HFF-Myc (cell line): ENCODE data around the gene ZBTB38.

Experiments used
- DNase-seq: peaks from one replicate; pipeline ENCODE4 v3.0.0-alpha.2; 2011; ENCODE audit warnings: low read depth; ENCODE audit errors: extremely low read depth
- H3K4me3 ChIP-seq: replicated peaks from 2 replicates; pipeline ENCODE4 v1.5.1; 2011; ENCODE audit warnings: low read depth, mild to moderate bottlenecking, control low read depth, low read length
- TF ChIP-seq, protein P1 (sequence below): IDR thresholded peaks from 2 replicates; pipeline ENCODE4 v1.5.1; 2012; ENCODE audit warnings: mild to moderate bottlenecking, low read depth, low read length, control low read depth; ENCODE audit errors: missing control alignments

The ZBTB38 gene

DNA sequence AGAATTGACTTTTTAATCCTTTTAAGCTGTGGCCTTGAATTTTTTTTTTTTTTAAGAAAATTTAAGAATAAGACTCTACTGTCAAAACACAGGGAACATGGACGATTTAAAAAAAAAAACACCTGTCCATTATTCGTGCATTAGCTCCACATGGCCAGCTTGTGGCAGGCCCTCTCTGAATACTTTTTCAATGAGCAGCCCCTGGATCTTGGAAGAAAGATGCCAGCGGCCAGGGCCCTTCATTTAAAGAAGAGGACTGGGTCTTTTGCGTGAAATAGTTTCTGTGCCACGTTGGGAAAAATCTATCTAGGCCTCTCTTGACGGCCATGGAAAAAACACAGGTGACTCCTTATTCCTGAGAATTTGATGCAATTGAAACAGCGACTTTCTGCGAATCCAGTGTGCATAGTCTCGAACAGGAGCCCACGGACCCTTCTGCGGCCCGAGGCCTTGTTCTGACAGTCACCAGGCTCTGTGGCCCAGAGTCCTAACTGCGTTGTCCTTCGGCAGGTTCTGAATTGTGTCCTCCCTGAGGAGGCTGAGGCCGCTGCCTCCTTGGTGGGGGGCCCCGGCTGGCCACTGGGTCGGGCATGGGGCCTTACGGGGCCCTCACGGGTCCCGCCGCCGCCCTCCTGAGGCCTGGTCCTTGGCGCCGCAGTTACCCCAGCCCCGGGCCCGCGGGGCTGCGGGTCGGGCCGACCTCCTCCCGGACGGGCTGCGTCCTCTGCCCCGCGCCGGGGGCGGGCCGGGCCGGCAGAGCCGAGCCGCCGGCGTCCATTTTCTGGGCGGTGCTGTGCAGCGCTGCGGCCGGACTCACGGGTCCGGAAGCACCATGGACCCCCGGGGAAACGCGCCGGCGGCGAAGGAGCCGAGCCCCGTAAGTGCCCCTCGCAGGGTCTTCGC is 33.5 kb downstream of the ZBTB38 start:
- no peak for DNase-seq
- TF ChIP-seq, protein P1, sequence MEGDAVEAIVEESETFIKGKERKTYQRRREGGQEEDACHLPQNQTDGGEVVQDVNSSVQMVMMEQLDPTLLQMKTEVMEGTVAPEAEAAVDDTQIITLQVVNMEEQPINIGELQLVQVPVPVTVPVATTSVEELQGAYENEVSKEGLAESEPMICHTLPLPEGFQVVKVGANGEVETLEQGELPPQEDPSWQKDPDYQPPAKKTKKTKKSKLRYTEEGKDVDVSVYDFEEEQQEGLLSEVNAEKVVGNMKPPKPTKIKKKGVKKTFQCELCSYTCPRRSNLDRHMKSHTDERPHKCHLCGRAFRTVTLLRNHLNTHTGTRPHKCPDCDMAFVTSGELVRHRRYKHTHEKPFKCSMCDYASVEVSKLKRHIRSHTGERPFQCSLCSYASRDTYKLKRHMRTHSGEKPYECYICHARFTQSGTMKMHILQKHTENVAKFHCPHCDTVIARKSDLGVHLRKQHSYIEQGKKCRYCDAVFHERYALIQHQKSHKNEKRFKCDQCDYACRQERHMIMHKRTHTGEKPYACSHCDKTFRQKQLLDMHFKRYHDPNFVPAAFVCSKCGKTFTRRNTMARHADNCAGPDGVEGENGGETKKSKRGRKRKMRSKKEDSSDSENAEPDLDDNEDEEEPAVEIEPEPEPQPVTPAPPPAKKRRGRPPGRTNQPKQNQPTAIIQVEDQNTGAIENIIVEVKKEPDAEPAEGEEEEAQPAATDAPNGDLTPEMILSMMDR, result no peak
- H3K4me3 ChIP-seq, result peak overlapping the region; percentile 48

DNA sequence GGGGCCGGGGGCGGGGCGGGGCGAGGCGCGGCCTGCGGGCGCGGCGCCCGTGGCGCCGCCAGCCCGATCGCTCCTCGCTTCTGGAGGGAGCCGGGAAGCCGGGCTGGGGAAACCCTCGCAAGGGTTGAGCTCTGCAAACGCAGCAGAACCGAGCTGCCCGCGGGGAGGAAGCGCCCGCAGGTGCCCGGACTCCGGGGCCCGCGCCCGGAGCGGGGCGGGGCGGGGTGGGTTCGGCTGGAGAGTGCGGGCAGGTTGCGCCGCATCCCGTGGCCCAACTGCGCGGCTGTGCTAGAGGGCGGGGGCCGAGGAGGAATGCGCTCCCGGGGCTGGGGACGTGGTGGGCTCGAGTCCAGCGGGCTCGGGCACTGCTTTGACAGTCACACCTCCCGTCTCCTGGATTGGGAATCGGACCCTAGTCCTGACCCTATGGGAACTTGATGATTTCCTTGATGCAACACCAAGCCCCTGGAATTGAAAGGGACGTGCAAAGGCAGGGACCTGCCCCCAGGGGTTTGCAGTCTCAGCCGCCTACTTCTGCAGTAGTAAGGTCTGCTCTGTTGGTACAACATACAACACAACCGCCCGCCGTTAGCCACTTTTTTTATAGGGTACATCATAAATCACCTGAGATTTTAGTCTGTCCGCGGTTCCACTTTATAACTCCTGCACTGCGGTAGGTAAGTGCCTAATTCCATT is 34.3 kb downstream of the ZBTB38 start:
- TF ChIP-seq, protein P1, result no peak
- H3K4me3 ChIP-seq, result peak overlapping the region; percentile 48
- no peak for DNase-seq

DNA sequence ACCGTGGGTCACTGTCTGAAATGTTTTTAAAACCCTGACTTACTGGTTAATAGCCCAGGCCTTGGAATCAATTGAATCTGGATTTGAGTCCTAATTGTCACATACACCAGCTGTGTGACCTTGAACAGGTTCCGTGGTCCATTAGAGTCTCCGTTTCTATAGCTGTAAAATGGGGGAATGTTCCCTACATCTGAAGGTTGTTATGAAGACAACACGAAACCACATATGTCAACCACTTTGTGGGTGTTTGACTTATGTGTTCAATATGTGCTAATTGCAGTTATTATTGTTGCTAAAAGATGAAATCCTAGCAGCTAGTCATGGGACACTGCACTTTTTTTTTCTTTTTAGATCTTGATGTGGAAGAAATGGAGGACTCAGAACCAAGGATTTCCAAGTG is 35.3 kb downstream of the ZBTB38 start:
- TF ChIP-seq, protein P1, result no peak
- DNase-seq, result no peak
- peak overlapping the region; percentile 48 for H3K4me3 ChIP-seq

DNA sequence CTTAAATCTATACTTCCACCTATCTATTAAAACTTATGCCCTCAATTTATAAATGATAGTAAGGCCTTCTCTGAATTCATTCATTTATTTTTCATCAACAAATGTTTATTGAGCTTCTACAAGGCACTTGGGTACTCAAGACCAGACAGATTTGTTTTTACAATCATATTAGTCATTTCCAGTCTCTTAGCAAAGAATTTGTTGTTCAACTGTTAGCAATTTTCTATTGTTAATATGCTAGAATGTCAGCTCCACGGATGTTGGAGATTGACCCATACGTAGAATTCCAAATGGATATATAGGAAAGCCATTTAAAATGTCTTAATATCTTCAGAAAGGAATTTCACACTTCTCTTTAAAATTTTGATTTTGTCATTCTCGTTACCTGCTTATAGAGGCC is 36.7 kb downstream of the ZBTB38 start:
- DNase-seq, result no peak
- H3K4me3 ChIP-seq, result peak overlapping the region; percentile 48
- TF ChIP-seq, protein P1, result no peak

DNA sequence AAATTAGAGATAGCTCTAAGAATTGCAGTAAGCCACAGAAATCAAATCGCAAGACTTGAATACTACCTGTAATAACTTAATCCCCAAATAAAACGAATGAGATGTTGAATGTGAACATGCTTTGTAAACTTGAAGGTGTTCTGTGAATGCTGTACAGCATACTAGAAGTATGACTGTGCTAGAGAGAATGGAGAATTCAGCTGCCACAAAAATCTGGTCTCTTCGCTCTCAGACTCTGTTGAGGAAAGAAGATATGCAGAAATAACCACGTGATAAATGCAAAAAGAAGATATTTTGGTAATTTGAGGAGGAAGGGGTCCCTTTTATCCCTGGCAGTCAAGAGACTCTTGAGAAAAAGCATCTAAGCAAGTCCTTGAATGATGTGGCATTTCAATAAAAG is 37.3 kb downstream of the ZBTB38 start:
- TF ChIP-seq, protein P1, result no peak
- DNase-seq, result no peak
- H3K4me3 ChIP-seq, result peak overlapping the region; percentile 10

DNA sequence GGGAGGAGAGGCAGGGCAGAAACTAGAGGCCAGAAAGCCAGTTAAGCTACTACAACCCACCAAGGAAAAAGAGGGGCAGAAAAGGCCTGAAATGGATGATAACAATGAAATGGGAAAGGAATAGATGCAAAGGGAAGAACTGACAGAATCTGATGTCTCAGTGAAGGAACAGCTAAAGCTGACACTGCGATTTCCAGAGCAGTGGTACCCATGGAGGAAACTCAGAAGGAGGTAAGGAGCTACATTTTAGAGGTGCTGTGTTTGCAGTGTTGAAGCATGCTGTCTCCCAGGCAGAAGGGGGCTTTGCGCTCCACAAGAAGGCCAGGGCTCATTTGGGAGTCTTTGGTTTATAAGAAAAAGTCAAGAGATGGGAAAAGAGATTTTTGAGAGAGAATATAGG is 38.0 kb downstream of the ZBTB38 start:
- TF ChIP-seq, protein P1, result no peak
- H3K4me3 ChIP-seq, result peak overlapping the region; percentile 10
- no peak for DNase-seq
